Ishikawa (cell line): ENCODE measurements around the gene PEX26.

Experiments
- CEBPB ChIP-seq: IDR thresholded peaks from 2 replicates; pipeline ENCODE4 v1.6.1; 2012
- CREB1 ChIP-seq: IDR thresholded peaks from 2 replicates; pipeline ENCODE4 v1.6.1; 2012; ENCODE audit warnings: low read depth
- EGR1 ChIP-seq: IDR thresholded peaks from 2 replicates; pipeline ENCODE4 v1.6.1; 2012
- EP300 ChIP-seq: IDR thresholded peaks from 2 replicates; pipeline ENCODE4 v1.6.1; 2012; ENCODE audit warnings: borderline replicate concordance
- FOXM1 ChIP-seq: IDR thresholded peaks from 2 replicates; pipeline ENCODE4 v1.6.1; 2012; ENCODE audit warnings: low read depth, borderline replicate concordance
- MAX ChIP-seq: IDR thresholded peaks from 2 replicates; pipeline ENCODE4 v1.6.1; 2012
- NFIC ChIP-seq: IDR thresholded peaks from 2 replicates; pipeline ENCODE4 v1.6.1; 2012
- RAD21 ChIP-seq: IDR thresholded peaks from 2 replicates; pipeline ENCODE4 v1.6.1; 2012; ENCODE audit warnings: low read depth
- REST ChIP-seq: IDR thresholded peaks from 2 replicates; pipeline ENCODE4 v1.6.1; 2012; ENCODE audit warnings: low read depth, mild to moderate bottlenecking
- TAF1 ChIP-seq: IDR thresholded peaks from 2 replicates; pipeline ENCODE4 v1.6.1; 2012; ENCODE audit warnings: low read depth, mild to moderate bottlenecking
- TCF12 ChIP-seq: IDR thresholded peaks from 2 replicates; pipeline ENCODE4 v1.6.1; 2012; ENCODE audit warnings: low read depth
- TEAD4 ChIP-seq: IDR thresholded peaks from 2 replicates; pipeline ENCODE4 v1.6.1; 2012
- USF1 ChIP-seq: IDR thresholded peaks from 2 replicates; pipeline ENCODE4 v1.6.1; 2012
- YY1 ChIP-seq: IDR thresholded peaks from 2 replicates; pipeline ENCODE4 v1.6.1; 2012; ENCODE audit warnings: low read depth
- ZBTB7A ChIP-seq: IDR thresholded peaks from 2 replicates; pipeline ENCODE4 v1.6.1; 2012; ENCODE audit warnings: low read depth

The PEX26 gene

GRCh38 chr22:18121954-18122554, 44.3 kb downstream of the PEX26 start:
- TF ChIP-seq RAD21 (peak; percentile 19; the same call in 1 of the 2 replicates), REST (no peak), MAX (no peak)

GRCh38 chr22:18126606-18127005, 48.8 kb downstream of the PEX26 start:
- no peak for TF ChIP-seq CEBPB
- no peak for TF ChIP-seq RAD21
- no peak for TF ChIP-seq NFIC
- TF ChIP-seq EP300 = no peak
- TF ChIP-seq CREB1 = no peak
- TF ChIP-seq USF1 = no peak
- no peak for TF ChIP-seq TEAD4
- no peak for TF ChIP-seq FOXM1
- no peak for TF ChIP-seq YY1
- no peak for TF ChIP-seq ZBTB7A
- TF ChIP-seq MAX = no peak

GRCh38 chr22:18130018-18130417, 52.2 kb downstream of the PEX26 start:
- no peak for TF ChIP-seq EGR1
- TF ChIP-seq CREB1 = no peak
- no peak for TF ChIP-seq YY1
- no peak for TF ChIP-seq RAD21
- TF ChIP-seq NFIC = no peak
- TF ChIP-seq FOXM1 = no peak
- no peak for TF ChIP-seq TAF1
- no peak for TF ChIP-seq TEAD4
- no peak for TF ChIP-seq EP300
- TF ChIP-seq CEBPB = no peak
- TF ChIP-seq MAX = no peak
- TF ChIP-seq ZBTB7A = no peak
- TF ChIP-seq USF1 = no peak

- TF ChIP-seq TEAD4 = no peak
- no peak for TF ChIP-seq EP300
- no peak for TF ChIP-seq REST
- TF ChIP-seq TAF1 = no peak
- TF ChIP-seq FOXM1 = no peak
Measured at GRCh38 chr22:18130699-18131429, 53.1 kb downstream of the PEX26 start.

- TF ChIP-seq MAX (no peak), CREB1 (no peak), TEAD4 (no peak), TCF12 (no peak), RAD21 (no peak), EP300 (no peak), CEBPB (no peak), EGR1 (no peak), TAF1 (no peak), USF1 (no peak), ZBTB7A (no peak), FOXM1 (no peak), NFIC (no peak), REST (no peak), YY1 (no peak)
Measured at GRCh38 chr22:18133452-18133851, 55.7 kb downstream of the PEX26 start.
